Measurements from ENCODE around the gene PADI2. TPM values are rescaled to one million over a fixed set of nuclear protein-coding genes. Genes with fewer than 3 reads are reported as not detected.
"Not testable (repeated sequence)": the region's sequence is repeated elsewhere in the genome, so short reads cannot be mapped to it uniquely, and the experiment has no call there.

PADI2 gene
- polyA plus RNA-seq, 5 donors, result 6.4 to 16.3 (median 10.7) TPM

DNA sequence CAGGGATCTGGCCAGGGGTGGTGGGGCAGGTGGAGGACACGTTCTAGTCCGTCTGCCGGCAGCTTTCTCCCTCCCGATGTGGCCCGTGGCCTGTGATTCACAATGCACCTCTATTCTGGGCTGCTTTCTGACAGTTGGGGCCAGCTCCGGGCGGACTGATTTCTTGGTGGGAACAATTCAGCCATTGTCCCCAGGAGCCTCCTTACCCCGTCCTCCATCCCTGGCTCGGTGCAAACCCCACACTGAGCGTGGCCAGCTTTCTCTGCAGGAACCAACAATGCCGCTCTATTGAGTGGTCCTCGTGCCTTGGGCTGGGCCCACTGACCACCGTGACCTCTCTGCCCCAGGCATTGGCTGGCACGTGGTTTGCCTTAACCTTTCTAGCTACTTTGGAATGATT is 29.7 kb downstream of the PADI2 start:
- no peak for DNase-seq

DNA sequence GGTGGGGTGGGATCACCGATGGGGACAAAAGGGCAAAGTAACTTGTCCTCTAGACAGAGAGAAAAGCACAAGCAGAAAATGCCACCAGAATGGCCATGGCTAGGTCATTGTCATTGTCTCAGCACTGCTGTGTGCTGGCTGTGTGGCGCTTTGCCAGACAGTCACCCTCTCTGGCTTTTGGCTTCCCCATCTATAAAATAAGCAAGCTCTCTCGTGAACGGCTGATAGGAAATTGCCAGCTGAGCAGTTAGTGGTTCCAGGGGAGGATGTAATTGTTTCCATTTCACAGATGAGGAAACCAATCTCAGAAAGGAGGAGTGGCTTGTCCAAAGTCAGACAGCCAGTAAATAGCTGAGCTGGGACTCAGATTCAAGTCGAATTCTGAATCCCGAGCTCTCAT is 32.5 kb downstream of the PADI2 start:
- no peak for DNase-seq

DNA sequence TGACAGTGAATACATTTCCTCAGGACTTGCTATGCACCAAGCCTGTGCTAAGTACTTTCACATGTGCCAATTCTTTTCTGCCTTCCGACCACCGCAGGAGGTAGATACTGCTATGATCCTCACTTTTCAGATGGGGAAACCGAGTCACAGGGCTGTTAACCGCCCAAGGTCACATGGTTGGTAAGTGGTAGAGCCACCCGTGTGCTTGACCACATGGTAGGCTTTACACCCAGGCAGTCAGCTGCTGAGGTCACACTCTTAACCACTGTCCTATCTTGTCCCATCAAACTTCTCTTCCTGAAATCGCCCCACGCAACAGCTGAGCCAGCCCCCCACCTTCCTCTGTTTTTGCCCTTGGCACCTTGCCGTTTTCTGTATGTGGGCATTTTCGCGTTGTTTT is 34.5 kb downstream of the PADI2 start:
- no peak for DNase-seq

DNA sequence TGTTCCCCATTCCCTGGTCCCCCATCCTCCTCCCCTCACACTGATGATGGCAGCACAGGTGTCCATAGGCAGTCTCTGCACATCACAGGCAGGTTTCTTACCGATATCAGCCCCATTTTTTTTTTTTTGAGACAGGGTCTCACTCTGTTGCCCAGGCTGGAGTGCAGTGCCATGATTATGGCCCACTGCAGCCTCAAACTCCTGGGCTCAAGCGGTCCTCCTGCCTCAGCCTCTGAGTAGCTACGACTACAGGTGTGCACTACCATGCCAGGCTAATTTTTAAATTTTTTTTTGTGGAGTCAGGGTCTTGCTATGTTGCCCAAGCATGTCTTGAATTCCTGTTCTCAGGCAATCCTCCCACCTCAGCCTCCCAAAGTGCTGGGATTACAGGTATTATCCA is 36.5 kb downstream of the PADI2 start:
- DNase-seq, result no peak

DNA sequence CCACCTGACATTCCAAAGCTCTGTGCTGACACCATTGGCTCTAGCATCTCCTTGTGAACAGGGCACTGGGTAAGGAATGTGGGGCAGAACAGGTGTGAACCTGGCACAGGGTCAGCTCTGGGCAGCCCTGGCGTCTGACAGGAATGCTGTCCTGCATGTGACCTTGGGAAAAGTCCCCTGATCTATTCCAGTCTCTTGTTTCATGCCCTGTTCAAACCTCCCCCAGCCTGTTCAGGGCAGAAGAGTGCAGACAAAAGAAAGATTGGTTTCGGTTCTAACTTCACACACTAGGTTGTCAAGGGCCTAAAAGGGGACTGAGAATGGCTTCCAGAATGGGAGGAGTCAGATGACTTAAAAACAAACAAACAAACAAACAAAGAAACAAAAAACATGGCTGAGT is 37.8 kb downstream of the PADI2 start:
- DNase-seq, result peak in 1 of 2 donors; percentile 6

DNA sequence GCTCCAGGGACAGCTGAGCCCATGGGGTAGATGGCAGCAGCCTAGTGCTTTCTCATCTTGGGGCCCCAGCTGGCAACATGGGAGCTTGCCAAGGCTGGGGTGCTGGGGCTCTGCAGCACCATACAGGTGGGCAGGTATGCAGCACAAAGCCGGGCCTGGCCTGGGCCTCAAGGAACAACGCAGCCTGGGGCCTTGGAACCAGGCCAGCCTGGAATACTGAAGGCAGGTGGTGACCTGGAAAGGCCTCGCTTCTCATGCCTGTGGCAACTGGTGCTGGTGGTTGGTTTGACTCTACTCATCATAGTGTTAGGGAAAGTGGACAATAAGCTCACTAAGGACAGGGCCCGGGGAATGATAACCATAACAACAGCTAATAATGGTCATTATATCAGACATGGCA is 38.4 kb downstream of the PADI2 start:
- no peak for DNase-seq

- no peak for DNase-seq
Measured at GRCh38 chr1:17080085-17080759, 39.0 kb downstream of the PADI2 start.

- DNase-seq, result no peak
Measured at GRCh38 chr1:17078991-17079868, 40.0 kb downstream of the PADI2 start.

DNA sequence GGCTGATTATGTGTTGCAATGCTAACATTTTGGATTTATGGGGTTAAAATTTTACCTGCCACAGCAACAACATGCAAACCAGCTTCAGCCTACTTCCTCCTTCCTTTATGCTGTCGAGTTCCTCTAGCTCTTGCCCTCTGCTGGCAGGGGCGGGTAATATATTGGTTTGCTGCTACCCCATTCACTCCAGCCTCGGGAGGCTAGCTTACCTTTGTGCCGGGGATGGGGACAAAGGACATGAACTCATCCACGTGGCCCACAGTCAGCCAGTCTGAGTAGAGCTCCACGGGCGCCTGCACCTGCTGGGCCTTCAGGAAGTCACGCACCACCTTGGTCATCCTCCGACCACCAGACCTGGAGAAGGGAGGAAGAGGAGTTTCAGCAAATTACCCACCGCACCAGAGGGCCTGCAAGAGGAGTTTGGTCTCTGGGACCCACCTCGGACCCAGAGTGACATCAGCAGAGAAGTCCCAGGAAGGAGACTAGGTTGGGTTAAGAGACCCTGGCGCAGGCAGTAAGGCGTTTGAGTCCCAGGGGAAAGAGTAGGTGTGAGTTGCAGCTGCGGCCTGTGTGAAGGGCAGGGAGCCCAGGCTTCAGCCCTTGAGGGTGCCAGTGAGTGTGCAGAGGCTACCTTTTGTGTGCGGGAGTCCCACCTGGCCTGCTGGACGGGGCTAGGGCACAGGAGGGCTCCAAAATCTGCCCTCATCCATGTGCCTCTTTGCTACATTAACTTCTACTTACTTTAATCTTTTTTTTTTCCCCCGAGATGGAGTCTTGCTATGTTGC is 43.6 kb downstream of the PADI2 start:
- no peak for DNase-seq

GRCh38 chr1:17071794-17072193 is 47.5 kb downstream of the PADI2 start:
- no peak for DNase-seq

DNA sequence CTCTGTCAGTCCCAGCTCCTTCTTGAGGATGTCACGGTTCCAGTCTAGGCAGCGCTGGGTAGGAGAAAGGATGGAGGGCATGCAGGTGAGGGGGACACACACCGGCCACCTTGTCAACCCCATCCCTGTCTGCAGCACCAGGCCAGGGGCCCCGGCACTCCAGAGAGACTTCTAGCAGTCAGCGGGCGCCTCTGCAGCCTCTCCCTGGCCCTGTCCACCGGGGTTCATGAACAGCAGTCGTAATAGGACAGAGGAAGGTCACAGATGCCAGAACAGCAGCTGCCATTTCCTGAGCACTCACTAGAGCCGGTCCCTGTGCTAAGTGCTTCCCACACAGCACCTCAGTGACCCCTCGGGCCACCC is 49.1 kb downstream of the PADI2 start:
- DNase-seq, result no peak

DNA sequence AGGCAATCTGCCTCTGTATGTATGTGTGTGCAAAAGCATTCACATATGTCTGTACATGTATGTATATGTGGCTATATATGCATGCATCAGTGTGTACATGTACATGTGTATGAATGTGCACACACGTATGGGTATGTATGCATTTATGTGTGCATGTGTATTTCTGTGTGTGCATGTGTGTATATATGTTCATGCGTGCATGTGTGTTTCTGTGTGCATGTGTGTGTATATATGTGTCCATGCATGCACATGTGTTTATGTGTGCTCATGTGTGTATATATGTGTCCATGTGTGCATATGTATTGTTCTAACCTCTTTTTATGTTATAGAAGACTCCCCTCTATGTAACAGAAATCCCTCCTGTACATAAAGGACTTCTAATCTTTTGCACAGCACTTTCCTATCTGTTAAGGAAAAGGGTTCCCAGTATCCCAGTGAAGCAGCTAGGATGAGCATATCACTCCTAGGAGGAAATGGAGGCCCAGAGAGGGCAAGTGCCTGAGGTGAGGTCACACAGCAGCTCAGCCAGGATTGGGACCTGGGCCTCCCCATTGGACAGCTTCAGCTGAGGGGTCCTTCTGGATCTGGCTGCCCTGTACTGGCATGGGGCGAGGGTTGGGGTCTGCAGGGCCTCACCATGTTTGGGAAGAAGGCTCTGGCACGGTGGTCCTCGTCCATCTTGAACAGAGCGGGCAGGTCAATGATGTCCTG is 49.6 kb downstream of the PADI2 start:
- no peak for DNase-seq

DNA sequence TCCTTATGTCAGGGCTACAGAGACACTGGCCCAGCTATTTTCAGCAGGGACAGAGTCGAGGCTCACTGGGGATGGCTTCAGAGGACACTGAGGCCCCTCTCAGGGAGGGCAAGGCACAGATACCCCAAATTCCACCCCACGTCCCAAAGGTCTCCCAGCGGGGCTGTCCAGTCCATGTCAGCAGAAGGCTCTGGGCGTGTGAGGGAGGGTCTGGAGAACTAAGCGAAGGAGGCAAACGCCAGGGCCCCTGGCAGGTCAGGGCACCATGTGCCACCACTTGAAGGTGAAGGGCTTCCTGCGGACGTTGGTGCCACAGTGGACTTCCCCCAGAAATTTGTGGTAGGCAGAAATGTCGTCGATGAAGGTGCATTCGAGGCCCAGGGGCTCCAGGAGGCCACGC is 50.5 kb downstream of the PADI2 start:
- DNase-seq, result no peak

- no peak for DNase-seq
Measured at GRCh38 chr1:17067465-17068240, 51.6 kb downstream of the PADI2 start.

GRCh38 chr1:17067069-17067426 is 52.2 kb downstream of the PADI2 start:
- no peak for DNase-seq

DNA sequence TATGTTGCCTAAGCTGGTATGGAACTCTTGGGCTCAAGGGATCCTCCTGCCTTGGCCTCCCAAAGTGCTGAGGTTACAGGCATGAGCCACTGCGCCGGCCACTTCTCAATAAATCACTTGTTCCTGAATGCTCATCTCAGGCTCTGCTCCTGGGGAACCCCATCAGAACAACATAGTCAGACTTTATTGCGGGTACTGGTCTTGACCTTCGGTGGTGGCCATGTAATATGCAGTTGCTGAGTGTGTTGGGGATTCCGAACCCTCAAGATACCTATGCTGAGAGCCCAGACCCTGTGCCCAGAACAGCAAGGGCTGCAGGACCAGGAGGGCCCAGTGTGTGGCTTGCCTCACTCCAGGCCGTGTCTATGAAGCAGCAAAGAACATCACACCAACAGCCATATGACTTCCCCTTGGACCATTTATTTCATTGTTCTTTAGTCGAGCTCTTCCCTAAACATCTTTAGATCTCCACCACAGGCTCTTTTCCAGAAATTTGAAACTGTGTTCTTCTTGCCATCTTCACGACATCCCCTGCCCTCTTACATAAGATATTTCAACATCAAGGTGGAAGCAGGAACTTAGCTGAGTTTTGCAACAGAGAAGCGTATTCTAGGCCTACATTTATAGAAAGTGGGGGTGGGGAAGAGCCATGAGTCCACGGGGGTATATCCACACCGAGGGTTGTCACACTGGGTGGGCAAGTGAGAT is 52.7 kb downstream of the PADI2 start:
- no peak for DNase-seq

DNA sequence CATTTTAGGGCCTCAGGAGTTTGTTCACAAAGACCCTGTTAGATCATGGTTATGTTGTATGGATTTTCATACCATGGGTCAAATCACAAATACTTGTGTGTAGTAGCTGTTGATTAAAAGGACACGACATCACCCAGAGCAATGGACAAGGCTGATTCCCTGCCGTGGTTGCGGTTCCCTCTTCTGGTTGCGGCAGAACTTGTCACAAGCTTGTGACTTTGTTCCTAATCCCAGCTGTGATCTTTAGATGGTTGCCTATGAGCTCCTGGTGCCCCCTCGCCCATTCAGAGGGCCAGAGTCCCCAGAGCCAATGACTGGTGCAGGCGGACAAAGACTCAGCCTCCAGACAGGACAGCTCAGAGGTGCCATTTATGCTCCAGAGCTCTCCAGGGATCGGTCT is 53.6 kb downstream of the PADI2 start:
- no peak for DNase-seq

DNA sequence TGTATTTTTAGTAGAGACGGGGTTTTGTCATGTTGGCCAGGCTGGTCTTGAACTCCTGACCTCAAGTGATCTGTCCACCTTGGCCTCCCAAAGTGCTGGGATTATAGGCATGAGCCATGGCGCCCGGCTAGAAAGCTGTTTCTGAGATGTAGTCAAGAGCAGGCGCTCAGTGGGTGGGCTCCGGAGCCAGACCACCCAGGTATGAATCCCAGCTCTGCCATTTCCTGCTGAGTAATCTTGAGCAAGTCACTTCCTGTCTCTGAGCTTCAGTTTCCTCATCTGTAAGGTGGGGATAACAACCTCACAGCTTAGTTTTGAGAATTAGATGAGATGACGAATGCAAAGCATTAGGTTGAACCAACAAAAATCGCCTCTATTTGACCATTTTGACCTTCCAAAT is 56.5 kb downstream of the PADI2 start:
- DNase-seq, result not testable (repeated sequence)

GRCh38 chr1:17061892-17062291 is 57.4 kb downstream of the PADI2 start:
- no peak for DNase-seq

- DNase-seq, result no peak
Measured at GRCh38 chr1:17061486-17061885, 57.8 kb downstream of the PADI2 start.

DNA sequence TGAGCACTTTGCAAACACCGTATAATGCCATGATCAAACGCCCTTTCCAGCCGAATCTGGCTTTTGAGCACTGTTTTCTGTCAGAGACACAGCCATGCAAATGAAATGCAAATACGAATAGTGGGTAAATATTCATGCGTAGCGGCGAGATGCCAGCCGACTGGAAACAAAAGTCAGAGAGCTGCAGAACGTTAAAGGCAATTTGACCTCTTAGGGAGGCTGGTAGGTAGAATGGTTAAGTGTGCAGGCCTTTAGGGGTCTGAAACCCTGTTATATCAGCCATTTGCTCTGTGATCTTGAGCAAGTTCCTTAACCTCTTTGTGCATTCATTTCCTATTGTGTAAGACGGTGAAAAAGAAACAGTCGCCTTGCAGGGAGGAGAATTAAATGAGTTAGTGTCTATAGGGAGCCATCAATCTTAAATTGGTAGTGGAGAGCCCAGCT is 58.9 kb downstream of the PADI2 start:
- DNase-seq, result no peak

Data from right lung (tissue), 5 donors.